Lung (tissue), 12 donors: ENCODE measurements around the gene C1D. TPM values are rescaled to one million over a fixed set of nuclear protein-coding genes. Genes with fewer than 3 reads are reported as not detected.

Experiments used
- ATAC-seq: fragments of 200-7000 bp; cut with Tn5 transposase; one replicate; pipeline ENCODE4 v1.9.1; 2020; ENCODE audit warnings: moderate number of reproducible peaks; ENCODE audit not compliant: insufficient read depth, low FRiP score
- DNase-seq, 3 donors: peaks; one replicate each; pipeline ENCODE4 v3.0.0-alpha.2; 2013 to 2017
- H3K27ac ChIP-seq, 2 donors: one replicate each; pipeline ENCODE4 v1.5.1; 2013; ENCODE audit warnings: mild to moderate bottlenecking in 2 of 2, moderate library complexity in 2 of 2, control low read depth in 1 of 2, inconsistent platforms in 1 of 2, low read depth in 1 of 2, low read length in 1 of 2
- H3K27me3 ChIP-seq, 3 donors: one replicate each; pipeline ENCODE4 v1.5.1; 2013; ENCODE audit warnings: low read length in 2 of 3; ENCODE audit not compliant: control insufficient read depth in 3 of 3, insufficient read depth in 3 of 3
- H3K36me3 ChIP-seq, 4 donors: one replicate each; pipeline ENCODE4 v1.5.1; 2013; ENCODE audit warnings: low read length in 4 of 4, mild to moderate bottlenecking in 1 of 4, moderate library complexity in 1 of 4; ENCODE audit not compliant: control insufficient read depth in 4 of 4, insufficient read depth in 4 of 4
- H3K4me1 ChIP-seq, 5 donors: one replicate each; pipeline ENCODE4 v1.5.1; 2013; ENCODE audit warnings: low read length in 5 of 5, mild to moderate bottlenecking in 2 of 5, moderate library complexity in 1 of 5; ENCODE audit not compliant: control insufficient read depth in 5 of 5, insufficient read depth in 5 of 5
- H3K4me3 ChIP-seq: one replicate; pipeline ENCODE4 v1.5.1; 2013; ENCODE audit warnings: mild to moderate bottlenecking, control low read depth, moderate library complexity
- H3K9ac ChIP-seq, 2 donors: one replicate each; pipeline ENCODE4 v1.5.1; 2013; ENCODE audit warnings: low read length in 2 of 2, control low read depth in 1 of 2; ENCODE audit not compliant: insufficient read depth in 1 of 2
- H3K9me3 ChIP-seq, 4 donors: one replicate each; pipeline ENCODE4 v1.5.1; 2013; ENCODE audit warnings: low read length in 3 of 4, mild to moderate bottlenecking in 1 of 4, moderate library complexity in 1 of 4; ENCODE audit not compliant: control insufficient read depth in 4 of 4, insufficient read depth in 3 of 4
- CTCF ChIP-seq: IDR thresholded peaks from 2 replicates; pipeline ENCODE4 v1.5.1; 2012; ENCODE audit warnings: mild to moderate bottlenecking; ENCODE audit errors: control extremely low read depth, extremely low read depth
- WGBS, 2 donors: extraction: QIAGEN DNeasy Blood & Tissue Kit; methylation state at CpG; one replicate each; pipeline ENCODE4 v1.1.7; 2013; 5-methylcytosine and 5-hydroxymethylcytosine counted together
- polyA plus RNA-seq, 2 donors: library from polyadenylated mRNA; stranded (reverse); fragments of 200-250 nt; gene quantifications; one replicate each; pipeline ENCODE4 v1.2.1, GENCODE V29; 2013
- total RNA-seq, 2 donors: library from RNA; depleted of rRNA in 1 of 2; stranded (reverse); fragments of >200 nt in 1 of 2; gene quantifications; one replicate each; pipeline ENCODE4 v1.2.1, GENCODE V29; 2014 to 2021
- donor health status: control.
- donor health status: control.
- donor health status: Bipolar disorder and iron deficiency.
- donor health status: healthy.
- donor health status: DM: yes; HTN: yes; CAD: no.

C1D gene
- total and polyA plus RNA-seq, 4 donors: 12.9 to 38.3 (median 26.1) TPM

GRCh38 chr2:68103030-68103708, 40.4 kb upstream of the C1D start:
- Histone ChIP-seq H3K9me3 (peaks cover 0 to 4% (median 0%) of the 10 kb centered on the region in 4 donors), H3K4me3 (no peak overlapping the region), H3K36me3 (no peaks in the 10 kb centered on the region), H3K27me3 (no peaks in the 10 kb centered on the region), H3K27ac (no peak overlapping the region), H3K4me1 (no peaks in the 10 kb centered on the region), H3K9ac (no peak overlapping the region)
- no peak for DNase-seq
- WGBS, 2 donors: 80 to 88% methylated on average over 4 of the region's 4 CpGs
- no peak for TF ChIP-seq CTCF
- ATAC-seq: no peak

GRCh38 chr2:68100189-68100588, 37.4 kb upstream of the C1D start:
- DNase-seq: no peak
- WGBS, 2 donors: 27 to 56% methylated on average over 1 of the region's 1 CpG
- no peak overlapping the region for H3K9ac ChIP-seq

GRCh38 chr2:68099260-68099659, 36.5 kb upstream of the C1D start:
- Histone ChIP-seq H3K27ac (no peak overlapping the region), H3K27me3 (no peaks in the 10 kb centered on the region), H3K36me3 (no peaks in the 10 kb centered on the region), H3K9ac (no peak overlapping the region), H3K4me3 (no peak overlapping the region), H3K9me3 (no peaks in the 10 kb centered on the region), H3K4me1 (no peaks in the 10 kb centered on the region)
- ATAC-seq (no peak), DNase-seq (no peak)
- WGBS, 2 donors: 90 to 91% methylated on average over 8 of the region's 8 CpGs
- no peak for TF ChIP-seq CTCF

More at GRCh38 chr2:68100189-68100588, 37.4 kb upstream of the C1D start:
- Histone ChIP-seq H3K4me1 (no peaks in the 10 kb centered on the region), H3K36me3 (no peaks in the 10 kb centered on the region), H3K27me3 (no peaks in the 10 kb centered on the region), H3K9me3 (no peaks in the 10 kb centered on the region), H3K27ac (no peak overlapping the region), H3K4me3 (no peak overlapping the region)
- TF ChIP-seq CTCF: no peak
- ATAC-seq: no peak
